GM23338 (cell line): ENCODE measurements around the gene PHF20.

Experiments
- CREB1 ChIP-seq: fragments of 250-450 bp; sonication (Bioruptor Pico); IDR thresholded peaks from 2 replicates; pipeline ENCODE4 v1.5.0; 2020; ENCODE audit warnings: low read depth, mild to moderate bottlenecking, moderate library complexity
- EZH2 ChIP-seq: fragments of 200-600 bp; sonication (generic); IDR thresholded peaks from one replicate; pipeline ENCODE4 v1.8.0; 2017; ENCODE audit warnings: antibody characterized with exemption, mild to moderate bottlenecking, low read depth; ENCODE audit not compliant: unreplicated experiment
- EZH2phosphoT487 ChIP-seq: fragments of 200-600 bp; sonication (generic); IDR thresholded peaks from one replicate; pipeline ENCODE4 v1.8.1; 2018; ENCODE audit warnings: antibody characterized with exemption; ENCODE audit not compliant: unreplicated experiment
- JUNB ChIP-seq: IDR thresholded peaks from one replicate; pipeline ENCODE4 v1.6.1; 2016; ENCODE audit warnings: antibody characterized with exemption; ENCODE audit not compliant: unreplicated experiment
- POLR2AphosphoS5 ChIP-seq: IDR thresholded peaks from 2 replicates; pipeline ENCODE4 v1.6.1; 2016; ENCODE audit warnings: antibody characterized with exemption, low read depth
- ZNF114 ChIP-seq: fragments of 250-450 bp; sonication (Bioruptor Pico); IDR thresholded peaks from 2 replicates; pipeline ENCODE4 v1.5.0; 2020; ENCODE audit warnings: mild to moderate bottlenecking, moderate library complexity
- TF ChIP-seq, protein P1 (sequence below), 2 experiments: fragments of 200-600 bp in 1 of 2; sonication (generic) in 1 of 2; conservative IDR thresholded peaks; 2 replicates each; pipeline versions ENCODE4 v1.5.1 to v1.6.1; 2016 to 2017; ENCODE audit warnings: antibody characterized with exemption in 2 of 2, low read depth in 2 of 2, mild to moderate bottlenecking in 2 of 2, moderate library complexity in 1 of 2
- TF ChIP-seq, protein P2 (sequence below): IDR thresholded peaks from 2 replicates; pipeline ENCODE4 v1.6.1; 2016; ENCODE audit warnings: antibody characterized with exemption

DNA sequence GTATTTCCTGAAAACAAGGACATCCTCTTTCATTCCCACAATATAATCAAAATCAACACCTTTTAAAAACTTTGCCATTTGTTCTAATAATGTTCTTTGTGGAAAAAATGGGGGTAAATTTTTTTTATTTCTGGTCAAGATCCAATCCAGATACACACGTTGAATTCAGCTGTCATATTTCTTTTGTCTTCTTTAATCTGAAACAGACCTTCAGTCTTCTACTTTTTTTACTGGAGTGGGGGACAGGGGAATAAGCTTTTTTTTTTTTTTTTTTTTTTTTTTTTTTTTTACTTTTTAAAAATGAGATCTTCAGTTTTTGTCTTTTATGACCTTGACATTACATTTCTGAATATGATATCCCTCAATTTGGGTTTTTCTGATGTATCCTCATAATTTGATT is 113.4 kb downstream of the PHF20 start:
- TF ChIP-seq, protein P1, sequence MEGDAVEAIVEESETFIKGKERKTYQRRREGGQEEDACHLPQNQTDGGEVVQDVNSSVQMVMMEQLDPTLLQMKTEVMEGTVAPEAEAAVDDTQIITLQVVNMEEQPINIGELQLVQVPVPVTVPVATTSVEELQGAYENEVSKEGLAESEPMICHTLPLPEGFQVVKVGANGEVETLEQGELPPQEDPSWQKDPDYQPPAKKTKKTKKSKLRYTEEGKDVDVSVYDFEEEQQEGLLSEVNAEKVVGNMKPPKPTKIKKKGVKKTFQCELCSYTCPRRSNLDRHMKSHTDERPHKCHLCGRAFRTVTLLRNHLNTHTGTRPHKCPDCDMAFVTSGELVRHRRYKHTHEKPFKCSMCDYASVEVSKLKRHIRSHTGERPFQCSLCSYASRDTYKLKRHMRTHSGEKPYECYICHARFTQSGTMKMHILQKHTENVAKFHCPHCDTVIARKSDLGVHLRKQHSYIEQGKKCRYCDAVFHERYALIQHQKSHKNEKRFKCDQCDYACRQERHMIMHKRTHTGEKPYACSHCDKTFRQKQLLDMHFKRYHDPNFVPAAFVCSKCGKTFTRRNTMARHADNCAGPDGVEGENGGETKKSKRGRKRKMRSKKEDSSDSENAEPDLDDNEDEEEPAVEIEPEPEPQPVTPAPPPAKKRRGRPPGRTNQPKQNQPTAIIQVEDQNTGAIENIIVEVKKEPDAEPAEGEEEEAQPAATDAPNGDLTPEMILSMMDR (conservative IDR thresholded peaks at IDR 0.05; ENCODE audit: low read depth in 2 of 2), result no peak
- TF ChIP-seq POLR2AphosphoS5, result no peak
- TF ChIP-seq EZH2, result no peak
- TF ChIP-seq JUNB, result no peak
- TF ChIP-seq, protein P2, sequence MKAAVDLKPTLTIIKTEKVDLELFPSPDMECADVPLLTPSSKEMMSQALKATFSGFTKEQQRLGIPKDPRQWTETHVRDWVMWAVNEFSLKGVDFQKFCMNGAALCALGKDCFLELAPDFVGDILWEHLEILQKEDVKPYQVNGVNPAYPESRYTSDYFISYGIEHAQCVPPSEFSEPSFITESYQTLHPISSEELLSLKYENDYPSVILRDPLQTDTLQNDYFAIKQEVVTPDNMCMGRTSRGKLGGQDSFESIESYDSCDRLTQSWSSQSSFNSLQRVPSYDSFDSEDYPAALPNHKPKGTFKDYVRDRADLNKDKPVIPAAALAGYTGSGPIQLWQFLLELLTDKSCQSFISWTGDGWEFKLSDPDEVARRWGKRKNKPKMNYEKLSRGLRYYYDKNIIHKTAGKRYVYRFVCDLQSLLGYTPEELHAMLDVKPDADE, result no peak
- TF ChIP-seq ZNF114 (CRISPR knock-in tag), result no peak
- no peak for TF ChIP-seq CREB1 (CRISPR knock-in tag)
- no peak for TF ChIP-seq EZH2phosphoT487
